ENCODE results near the gene ETV2. TPM values are rescaled to one million over a fixed set of nuclear protein-coding genes. Genes with fewer than 3 reads are reported as not detected.
"Not testable (repeated sequence)": the region's sequence is repeated elsewhere in the genome, so short reads cannot be mapped to it uniquely, and the experiment has no call there.

Gene ETV2
- polyA plus RNA-seq, 1 donor from 2014 or later: 0.50 TPM

DNA sequence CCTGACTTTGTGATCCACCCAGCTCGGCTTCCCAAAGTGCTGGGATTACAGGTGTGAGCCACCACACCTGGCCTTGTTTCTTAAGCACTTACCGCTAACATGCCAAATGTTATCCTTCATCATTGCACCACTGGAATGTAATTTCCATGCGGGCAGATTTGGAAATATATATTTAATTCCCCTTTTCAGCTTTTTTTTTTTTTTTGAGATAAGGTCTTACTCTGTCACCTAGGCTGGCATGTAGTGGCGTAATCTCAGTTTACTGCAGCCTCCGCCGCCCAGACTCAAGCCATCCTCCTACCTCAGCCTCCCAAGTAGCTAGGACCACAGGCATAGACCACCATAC, 20.4 kb downstream of the ETV2 start:
- Mint-ChIP-seq H3K36me3 (peaks cover 8% of the 10 kb centered on the region), H3K27me3 (no peaks in the 10 kb centered on the region), H3K9me3 (no peaks in the 10 kb centered on the region), H3K27ac (no peak overlapping the region), H3K4me3 (no peak overlapping the region), H3K4me1 (peaks cover 0 to 4% (median 3%) of the 10 kb centered on the region in 3 donors)

DNA sequence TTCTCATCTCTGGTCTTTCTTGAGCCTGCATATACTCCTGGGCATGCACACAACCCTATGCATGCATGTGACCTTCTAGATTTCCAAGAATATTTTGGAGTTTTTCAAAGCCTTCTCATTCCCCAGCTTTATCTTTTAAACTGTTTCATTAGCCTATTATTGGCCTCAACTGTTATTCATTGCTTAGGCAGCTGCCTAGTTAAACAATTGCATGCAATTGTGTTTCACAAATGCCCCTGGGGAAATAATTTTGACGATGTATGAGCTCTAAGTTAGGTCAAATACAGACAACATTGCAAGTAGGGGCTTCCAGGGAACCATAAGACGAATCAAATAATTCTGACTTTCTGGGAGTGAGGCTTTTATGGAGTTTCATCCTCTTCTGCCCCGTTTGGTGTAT, 22.4 kb downstream of the ETV2 start:
- Mint-ChIP-seq H3K9me3 (no peaks in the 10 kb centered on the region), H3K36me3 (peaks cover 6% of the 10 kb centered on the region), H3K27me3 (peaks cover 2% of the 10 kb centered on the region), H3K4me3 (no peak overlapping the region), H3K27ac (peak overlapping the region in 1 of 3 donors; percentile 76), H3K4me1 (peaks cover 0 to 3% (median 0%) of the 10 kb centered on the region in 3 donors)

GRCh38 chr19:35665157-35665556, 23.6 kb downstream of the ETV2 start:
- Mint-ChIP-seq H3K9me3 (peaks cover 0 to 1% (median 0%) of the 10 kb centered on the region in 3 donors), H3K27me3 (peaks cover 9% of the 10 kb centered on the region), H3K4me3 (no peak overlapping the region), H3K36me3 (peaks cover 5% of the 10 kb centered on the region), H3K27ac (no peak overlapping the region), H3K4me1 (peaks cover 0 to 3% (median 0%) of the 10 kb centered on the region in 3 donors)

- Mint-ChIP-seq H3K4me1 (peaks cover 0 to 3% (median 0%) of the 10 kb centered on the region in 3 donors), H3K36me3 (peaks cover 5% of the 10 kb centered on the region), H3K27me3 (peaks cover 10% of the 10 kb centered on the region), H3K4me3 (no peak overlapping the region), H3K27ac (no peak overlapping the region), H3K9me3 (peaks cover 0 to 1% (median 0%) of the 10 kb centered on the region in 3 donors)
These were observed 24.1 kb downstream of the ETV2 start for GRCh38 chr19:35665604-35666003.

DNA sequence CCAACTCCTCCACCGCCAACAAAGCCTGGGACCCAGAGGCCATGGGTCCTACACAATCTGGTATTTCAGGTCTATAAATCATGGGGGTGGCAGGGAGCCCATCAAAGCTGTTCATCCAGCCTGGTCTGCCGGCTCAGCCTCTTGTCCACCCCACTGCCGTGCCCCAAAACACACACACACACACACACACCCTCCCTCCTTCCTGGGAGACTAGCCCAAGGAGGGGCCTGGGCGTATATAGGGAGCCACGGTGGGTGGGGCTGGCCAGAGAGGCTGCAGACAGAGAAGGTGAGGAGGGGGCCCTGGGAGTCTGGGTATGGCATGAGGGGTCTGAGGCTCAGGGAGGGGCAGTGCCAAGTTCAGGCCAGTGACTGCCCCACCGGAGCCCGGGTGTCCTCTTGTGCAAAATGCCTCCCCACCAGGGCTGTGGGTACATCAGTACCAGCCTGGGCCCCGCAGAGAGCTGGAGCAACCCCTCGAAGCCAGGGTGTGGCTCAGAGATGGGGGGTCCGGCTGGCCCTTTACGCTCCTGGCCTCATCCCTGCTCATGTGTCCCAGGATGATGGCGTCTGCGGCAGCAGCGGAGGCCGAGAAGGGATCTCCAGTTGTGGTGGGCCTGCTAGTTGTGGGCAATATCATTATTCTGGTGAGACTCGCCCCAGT, 24.8 kb downstream of the ETV2 start, which contains the start of gene UPK1A:
UPK1A (plus strand) TSS at position 267 of the 663 bp plus-strand sequence; CDS start at position 563, 296 bp downstream.
- Mint-ChIP-seq H3K27me3 (peaks cover 15% of the 10 kb centered on the region), H3K27ac (peak within 1 kb of the TSS in 1 of 3 donors; percentile 52), H3K9me3 (peaks cover 0 to 1% (median 0%) of the 10 kb centered on the region in 3 donors), H3K4me3 (no peak within 1 kb of the TSS), H3K4me1 (peaks cover 0 to 3% (median 0%) of the 10 kb centered on the region in 3 donors), H3K36me3 (peaks cover 5% of the 10 kb centered on the region)

GRCh38 chr19:35669566-35669965, 28.0 kb downstream of the ETV2 start:
- H3K27ac Mint-ChIP-seq: peak overlapping the region in 1 of 3 donors; percentile 94
- H3K4me3 Mint-ChIP-seq: no peak overlapping the region
- peaks cover 1% of the 10 kb centered on the region for H3K36me3 Mint-ChIP-seq
- peaks cover 34% of the 10 kb centered on the region for H3K27me3 Mint-ChIP-seq
- peaks cover 0 to 4% (median 3%) of the 10 kb centered on the region in 3 donors for H3K4me1 Mint-ChIP-seq
- H3K9me3 Mint-ChIP-seq: peaks cover 0 to 3% (median 0%) of the 10 kb centered on the region in 3 donors

- H3K4me3 Mint-ChIP-seq: peak overlapping the region in 1 of 4 donors; percentile 17
- H3K9me3 Mint-ChIP-seq: peaks cover 0 to 3% (median 0%) of the 10 kb centered on the region in 3 donors
- H3K27me3 Mint-ChIP-seq: peaks cover 36% of the 10 kb centered on the region
- peak overlapping the region in 1 of 3 donors; percentile 94 for H3K27ac Mint-ChIP-seq
- H3K36me3 Mint-ChIP-seq: peaks cover 1% of the 10 kb centered on the region
- peaks cover 0 to 4% (median 3%) of the 10 kb centered on the region in 3 donors for H3K4me1 Mint-ChIP-seq
These were observed 28.4 kb downstream of the ETV2 start for GRCh38 chr19:35669974-35670373.

DNA sequence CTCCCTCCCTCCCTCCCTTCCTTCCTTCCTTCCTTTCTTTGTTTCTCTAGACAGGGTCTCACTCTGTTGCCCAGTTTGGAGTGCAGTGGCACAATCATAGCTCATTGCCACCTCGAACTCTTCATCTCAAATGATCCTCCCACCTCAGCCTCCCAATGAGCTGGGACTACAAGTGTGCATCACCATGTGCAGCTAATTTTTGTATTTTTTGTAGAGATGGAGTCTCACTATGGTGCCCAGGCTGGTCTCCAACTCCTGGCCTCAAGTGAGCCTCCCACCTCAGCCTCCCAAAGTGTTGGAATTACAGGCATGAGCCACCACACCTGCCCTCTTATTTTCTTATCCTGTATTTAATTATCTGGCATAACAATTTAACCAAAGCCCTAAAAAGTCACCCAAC, 29.1 kb downstream of the ETV2 start:
- Mint-ChIP-seq H3K27me3 (peaks cover 39% of the 10 kb centered on the region), H3K27ac (no peak overlapping the region), H3K9me3 (peaks cover 0 to 3% (median 0%) of the 10 kb centered on the region in 3 donors), H3K36me3 (peaks cover 1% of the 10 kb centered on the region), H3K4me1 (peaks cover 0 to 4% (median 3%) of the 10 kb centered on the region in 3 donors), H3K4me3 (peak overlapping the region in 1 of 4 donors; percentile 39)

DNA sequence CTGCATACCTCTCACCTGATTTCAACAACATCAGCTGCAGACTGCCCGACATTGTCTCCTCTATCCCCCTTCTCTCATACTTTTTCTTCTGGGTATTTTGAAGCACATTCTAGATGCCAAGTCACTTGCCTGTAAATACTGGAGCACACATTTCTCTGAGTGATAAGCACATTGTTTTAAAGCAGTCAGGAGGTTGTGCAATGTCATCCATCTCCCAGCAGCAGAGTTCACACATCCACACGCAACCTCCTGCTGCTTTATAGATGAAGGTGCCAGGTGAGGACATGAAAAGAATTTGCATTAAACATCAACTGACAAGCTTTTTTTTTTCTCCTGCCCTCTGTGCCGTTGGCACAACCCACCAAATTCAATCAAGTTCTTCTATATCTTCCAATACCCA, 30.3 kb downstream of the ETV2 start:
- H3K9me3 Mint-ChIP-seq: peaks cover 0 to 3% (median 0%) of the 10 kb centered on the region in 3 donors
- peaks cover 42% of the 10 kb centered on the region for H3K27me3 Mint-ChIP-seq
- no peak overlapping the region for H3K27ac Mint-ChIP-seq
- H3K4me1 Mint-ChIP-seq: peaks cover 0 to 4% (median 3%) of the 10 kb centered on the region in 3 donors
- H3K4me3 Mint-ChIP-seq: no peak overlapping the region
- peaks cover 1% of the 10 kb centered on the region for H3K36me3 Mint-ChIP-seq

DNA sequence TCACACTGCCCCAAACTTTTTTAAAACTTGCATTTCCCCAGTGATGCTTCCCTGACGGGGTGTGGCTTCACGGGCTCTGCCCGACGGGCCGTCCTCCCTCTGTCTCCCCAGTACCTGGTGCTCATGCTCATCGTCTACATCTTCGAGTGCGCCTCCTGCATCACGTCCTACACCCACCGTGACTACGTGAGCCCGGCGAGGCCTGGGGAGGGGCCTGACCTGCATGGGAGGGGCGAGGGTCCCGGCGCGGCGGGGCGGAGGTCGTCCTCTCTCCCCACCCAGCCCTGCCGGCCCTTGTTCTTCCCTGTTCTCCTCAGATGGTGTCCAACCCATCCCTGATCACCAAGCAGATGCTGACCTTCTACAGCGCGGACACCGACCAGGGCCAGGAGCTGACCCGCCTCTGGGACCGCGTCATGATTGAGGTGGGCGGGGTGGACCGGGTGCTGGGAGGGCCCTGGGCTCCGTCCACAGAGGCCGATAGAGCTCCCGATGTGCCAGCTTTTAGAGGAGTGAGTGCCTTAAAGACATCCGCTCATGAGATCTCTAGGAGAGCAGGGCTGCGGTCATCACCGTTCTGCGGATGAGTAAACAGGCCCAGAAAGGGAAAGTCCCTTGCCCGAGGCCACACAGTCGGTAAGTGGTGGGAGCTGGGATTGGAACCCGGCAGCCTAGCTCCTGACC, 31.7 kb downstream of the ETV2 start:
- Mint-ChIP-seq H3K36me3 (peaks cover 1% of the 10 kb centered on the region), H3K9me3 (peaks cover 0 to 3% (median 0%) of the 10 kb centered on the region in 3 donors), H3K27ac (no peak overlapping the region), H3K27me3 (peaks cover 42% of the 10 kb centered on the region), H3K4me1 (peaks cover 0 to 4% (median 3%) of the 10 kb centered on the region in 3 donors), H3K4me3 (peak overlapping the region; percentile 61 to 94 (median 76))

DNA sequence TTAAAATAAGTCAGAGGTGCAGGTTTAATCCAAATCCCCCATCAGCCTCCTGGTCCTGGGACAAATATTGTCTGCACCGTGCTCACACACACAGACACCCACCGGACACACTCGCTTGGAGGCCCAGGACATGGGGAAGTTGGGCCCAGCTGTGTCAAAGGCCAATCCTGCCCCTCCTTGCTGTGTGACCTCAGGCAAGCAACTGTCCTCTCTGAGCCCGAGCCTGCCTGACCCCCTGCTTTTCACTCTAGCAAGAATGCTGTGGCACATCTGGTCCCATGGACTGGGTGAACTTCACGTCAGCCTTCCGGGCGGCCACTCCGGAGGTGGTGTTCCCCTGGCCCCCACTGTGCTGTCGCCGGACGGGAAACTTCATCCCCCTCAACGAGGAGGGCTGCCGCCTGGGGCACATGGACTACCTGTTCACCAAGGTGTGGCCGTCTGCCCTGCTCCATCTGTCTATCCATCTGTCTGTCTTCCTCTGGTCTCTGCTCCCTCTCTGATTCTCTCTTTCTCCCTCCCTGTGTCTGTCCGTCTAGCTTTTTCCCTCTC, 34.1 kb downstream of the ETV2 start:
- peaks cover 0 to 2% (median 0%) of the 10 kb centered on the region in 3 donors for H3K9me3 Mint-ChIP-seq
- peaks cover 31% of the 10 kb centered on the region for H3K27me3 Mint-ChIP-seq
- H3K4me3 Mint-ChIP-seq: no peak overlapping the region
- peaks cover 1% of the 10 kb centered on the region for H3K36me3 Mint-ChIP-seq
- peaks cover 0 to 4% (median 3%) of the 10 kb centered on the region in 3 donors for H3K4me1 Mint-ChIP-seq
- H3K27ac Mint-ChIP-seq: no peak overlapping the region

DNA sequence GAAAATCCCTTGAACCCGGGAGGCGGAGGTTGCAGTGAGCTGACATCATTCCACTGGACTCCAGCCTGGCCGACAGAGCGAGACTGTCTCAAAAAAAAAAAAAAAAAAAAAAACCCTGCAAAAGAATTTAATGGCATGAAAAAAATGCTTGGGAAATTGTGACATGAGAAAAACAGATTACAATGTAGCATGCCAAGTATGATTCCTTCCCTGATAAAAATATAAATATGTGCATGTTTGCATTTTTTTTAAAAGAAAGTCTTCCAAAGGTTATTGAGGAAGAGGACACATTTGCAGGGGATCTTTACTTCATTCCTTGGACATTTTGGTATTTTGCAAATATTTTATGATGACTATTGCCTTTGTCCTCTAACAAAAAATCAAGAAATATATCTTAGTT, 48.3 kb downstream of the ETV2 start:
- H3K9me3 Mint-ChIP-seq: no peaks in the 10 kb centered on the region
- no peaks in the 10 kb centered on the region for H3K36me3 Mint-ChIP-seq
- H3K27me3 Mint-ChIP-seq: no peaks in the 10 kb centered on the region
- no peak overlapping the region for H3K4me3 Mint-ChIP-seq
- peaks cover 0 to 2% (median 0%) of the 10 kb centered on the region in 3 donors for H3K4me1 Mint-ChIP-seq
- no peak overlapping the region for H3K27ac Mint-ChIP-seq

DNA sequence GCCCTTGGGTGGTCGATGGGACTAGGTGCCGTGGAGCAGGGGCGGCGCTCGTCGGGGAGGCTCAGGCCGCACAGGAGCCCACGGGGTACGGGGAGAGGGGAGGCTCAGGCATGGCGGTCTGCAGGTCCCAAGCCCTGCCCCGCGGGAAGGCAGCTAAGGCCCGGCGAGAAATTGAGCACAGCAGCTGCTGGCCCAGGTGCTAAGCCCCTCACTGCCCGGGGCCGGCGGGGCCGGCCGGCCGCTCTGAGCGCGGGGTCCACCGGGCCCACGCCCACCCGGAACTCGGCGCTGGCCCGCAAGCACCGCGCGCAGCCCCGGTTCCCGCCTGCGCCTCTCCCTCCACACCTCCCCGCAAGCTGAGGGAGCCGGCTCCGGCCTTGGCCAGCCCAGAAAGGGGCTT, 49.6 kb downstream of the ETV2 start:
- H3K27me3 Mint-ChIP-seq, H3K4me3 Mint-ChIP-seq, H3K9me3 Mint-ChIP-seq, H3K27ac Mint-ChIP-seq, H3K4me1 Mint-ChIP-seq, H3K36me3 Mint-ChIP-seq: not testable (repeated sequence)

DNA sequence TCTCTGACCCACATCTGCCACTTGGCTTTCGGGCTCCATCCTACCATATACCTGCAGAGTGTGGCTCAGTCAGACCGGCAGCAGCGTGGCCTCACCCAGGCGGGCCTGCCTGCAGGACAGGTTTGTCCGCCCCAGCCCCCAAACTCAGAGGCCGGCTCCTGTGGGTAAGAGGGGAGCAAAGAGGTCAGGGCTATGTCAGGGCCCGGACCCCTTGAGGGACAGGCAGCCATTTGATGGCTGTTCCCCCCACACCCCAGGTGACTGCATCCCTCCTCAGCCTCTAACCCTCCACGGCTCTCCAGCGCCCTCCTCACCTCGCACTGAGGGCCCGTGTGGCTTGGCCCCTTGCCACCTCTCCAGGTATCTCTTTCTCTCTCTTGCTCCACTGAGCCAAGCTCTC, 50.5 kb downstream of the ETV2 start:
- Mint-ChIP-seq H3K9me3 (no peaks in the 10 kb centered on the region), H3K27ac (no peak overlapping the region), H3K27me3 (no peaks in the 10 kb centered on the region), H3K4me3 (no peak overlapping the region), H3K36me3 (no peaks in the 10 kb centered on the region), H3K4me1 (peaks cover 0 to 2% (median 0%) of the 10 kb centered on the region in 3 donors)

GRCh38 chr19:35693422-35693821, 51.9 kb downstream of the ETV2 start:
- Mint-ChIP-seq H3K4me1 (peaks cover 0 to 2% (median 0%) of the 10 kb centered on the region in 3 donors), H3K27me3 (no peaks in the 10 kb centered on the region)

More at GRCh38 chr19:35693422-35693821, 51.9 kb downstream of the ETV2 start:
- Mint-ChIP-seq H3K36me3 (no peaks in the 10 kb centered on the region), H3K9me3 (no peaks in the 10 kb centered on the region), H3K4me3 (no peak overlapping the region), H3K27ac (no peak overlapping the region)

All from IgD-negative memory B cell (primary cell).